ENCODE results near the gene DTNBP1. TPM values are rescaled to one million over a fixed set of nuclear protein-coding genes. Genes with fewer than 3 reads are reported as not detected.

The DTNBP1 gene
- total RNA-seq, 1 experiment from 2014 or later, result 28.2 TPM

GRCh38 chr6:15531973-15532372, 130.9 kb downstream of the DTNBP1 start:
- no peaks in the 10 kb centered on the region for H3K9me3 ChIP-seq (ENCODE audit: low read depth, low read length, poor library complexity, severe bottlenecking)
- H3K27me3 ChIP-seq (replicated peaks; ENCODE audit: insufficient read depth, low read depth, low read length, poor library complexity), result no peaks in the 10 kb centered on the region
- H3K27ac ChIP-seq (ENCODE audit: low read depth, low read length, poor library complexity, severe bottlenecking), result no peak overlapping the region
- ChIA-PET CTCF (no interaction called here), POLR2A (ENCODE audit: low non-redundant PET) (no interaction called here)
- DNase-seq (ENCODE audit: low spot score), result no peak
- H3K4me1 ChIP-seq (ENCODE audit: insufficient read depth, low read length, poor library complexity, severe bottlenecking), result peaks cover 27% of the 10 kb centered on the region
- intact Hi-C loops (cut with micrococcal nuclease; ENCODE audit: unreplicated experiment), result no loop called here
- H3K4me3 ChIP-seq (ENCODE audit: low read depth, low read length, poor library complexity, severe bottlenecking), result no peak overlapping the region
- H3K36me3 ChIP-seq (ENCODE audit: insufficient read depth, low read length, poor library complexity, severe bottlenecking), result no peaks in the 10 kb centered on the region
- no TSS peak for BruUV-seq (replicated peaks)
- TF ChIP-seq, protein P1, sequence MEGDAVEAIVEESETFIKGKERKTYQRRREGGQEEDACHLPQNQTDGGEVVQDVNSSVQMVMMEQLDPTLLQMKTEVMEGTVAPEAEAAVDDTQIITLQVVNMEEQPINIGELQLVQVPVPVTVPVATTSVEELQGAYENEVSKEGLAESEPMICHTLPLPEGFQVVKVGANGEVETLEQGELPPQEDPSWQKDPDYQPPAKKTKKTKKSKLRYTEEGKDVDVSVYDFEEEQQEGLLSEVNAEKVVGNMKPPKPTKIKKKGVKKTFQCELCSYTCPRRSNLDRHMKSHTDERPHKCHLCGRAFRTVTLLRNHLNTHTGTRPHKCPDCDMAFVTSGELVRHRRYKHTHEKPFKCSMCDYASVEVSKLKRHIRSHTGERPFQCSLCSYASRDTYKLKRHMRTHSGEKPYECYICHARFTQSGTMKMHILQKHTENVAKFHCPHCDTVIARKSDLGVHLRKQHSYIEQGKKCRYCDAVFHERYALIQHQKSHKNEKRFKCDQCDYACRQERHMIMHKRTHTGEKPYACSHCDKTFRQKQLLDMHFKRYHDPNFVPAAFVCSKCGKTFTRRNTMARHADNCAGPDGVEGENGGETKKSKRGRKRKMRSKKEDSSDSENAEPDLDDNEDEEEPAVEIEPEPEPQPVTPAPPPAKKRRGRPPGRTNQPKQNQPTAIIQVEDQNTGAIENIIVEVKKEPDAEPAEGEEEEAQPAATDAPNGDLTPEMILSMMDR (conservative IDR thresholded peaks at IDR 0.05; ENCODE audit: low read depth, low read length), result no peak
- no peak for TF ChIP-seq EZH2 (IDR thresholded peaks at IDR 0.05; ENCODE audit: borderline replicate concordance, low read depth, low read length, poor library complexity, severe bottlenecking)

GRCh38 chr6:15530411-15530810, 132.4 kb downstream of the DTNBP1 start:
- Histone ChIP-seq H3K4me3 (ENCODE audit: low read depth, low read length, poor library complexity, severe bottlenecking) (no peak overlapping the region), H3K9me3 (ENCODE audit: low read depth, low read length, poor library complexity, severe bottlenecking) (no peaks in the 10 kb centered on the region), H3K4me1 (ENCODE audit: insufficient read depth, low read length, poor library complexity, severe bottlenecking) (peaks cover 13% of the 10 kb centered on the region), H3K27me3 (replicated peaks; ENCODE audit: insufficient read depth, low read depth, low read length, poor library complexity) (no peaks in the 10 kb centered on the region), H3K36me3 (ENCODE audit: insufficient read depth, low read length, poor library complexity, severe bottlenecking) (no peaks in the 10 kb centered on the region), H3K27ac (ENCODE audit: low read depth, low read length, poor library complexity, severe bottlenecking) (no peak overlapping the region)
- intact Hi-C loops (cut with micrococcal nuclease; ENCODE audit: unreplicated experiment), result no loop called here
- no TSS peak for BruUV-seq (replicated peaks)
- ChIA-PET CTCF (no interaction called here), POLR2A (ENCODE audit: low non-redundant PET) (no interaction called here)
- no peak for DNase-seq (ENCODE audit: low spot score)
- no peak for TF ChIP-seq EZH2 (IDR thresholded peaks at IDR 0.05; ENCODE audit: borderline replicate concordance, low read depth, low read length, poor library complexity, severe bottlenecking)
- TF ChIP-seq, protein P1 (conservative IDR thresholded peaks at IDR 0.05; ENCODE audit: low read depth, low read length), result no peak

DNA sequence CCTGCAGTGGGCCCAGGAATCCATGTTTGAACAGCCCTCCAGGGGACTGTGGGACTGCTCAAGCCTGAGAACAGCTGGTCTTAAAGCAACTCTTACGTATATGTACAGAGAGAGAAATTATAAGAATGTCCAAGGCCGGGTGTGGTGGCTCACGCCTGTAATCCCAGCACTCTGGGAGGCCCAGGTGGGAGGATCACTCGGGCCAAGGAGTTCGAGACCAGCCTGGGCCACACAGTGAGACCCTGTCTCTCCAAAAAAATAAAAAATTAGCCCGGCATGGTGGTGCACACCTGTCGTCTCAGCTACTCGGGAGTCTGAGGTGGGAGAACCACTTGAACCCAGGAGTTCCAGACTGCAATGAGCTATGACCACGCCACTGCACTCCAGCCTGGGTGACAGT, 134.0 kb downstream of the DTNBP1 start:
- ChIA-PET CTCF (no interaction called here), POLR2A (ENCODE audit: low non-redundant PET) (no interaction called here)
- Histone ChIP-seq H3K4me3 (ENCODE audit: low read depth, low read length, poor library complexity, severe bottlenecking) (no peak overlapping the region), H3K27ac (ENCODE audit: low read depth, low read length, poor library complexity, severe bottlenecking) (no peak overlapping the region), H3K27me3 (replicated peaks; ENCODE audit: insufficient read depth, low read depth, low read length, poor library complexity) (no peaks in the 10 kb centered on the region), H3K4me1 (ENCODE audit: insufficient read depth, low read length, poor library complexity, severe bottlenecking) (peaks cover 4% of the 10 kb centered on the region), H3K36me3 (ENCODE audit: insufficient read depth, low read length, poor library complexity, severe bottlenecking) (peaks cover 8% of the 10 kb centered on the region), H3K9me3 (ENCODE audit: low read depth, low read length, poor library complexity, severe bottlenecking) (no peaks in the 10 kb centered on the region)
- no TSS peak for BruUV-seq (replicated peaks)
- DNase-seq (ENCODE audit: low spot score), result no peak
- no peak for TF ChIP-seq EZH2 (IDR thresholded peaks at IDR 0.05; ENCODE audit: borderline replicate concordance, low read depth, low read length, poor library complexity, severe bottlenecking)
- TF ChIP-seq, protein P1 (conservative IDR thresholded peaks at IDR 0.05; ENCODE audit: low read depth, low read length), result no peak
- intact Hi-C loops (cut with micrococcal nuclease; ENCODE audit: unreplicated experiment), result no loop called here

All from A673 (cell line).